K562 (cell line): ENCODE results near the gene PPARD. TPM values are rescaled to one million over a fixed set of nuclear protein-coding genes. Genes with fewer than 3 reads are reported as not detected.

Experiments used
- ATAC-seq: fragments of 200-7000 bp; cut with Tn5 transposase; 3 replicates; pipeline ENCODE4 v1.9.1; 2020; ENCODE audit warnings: moderate library complexity
- BruUV-seq: library from RNA; stranded (reverse); fragments of 400-500 nt; replicated peaks from 2 replicates; lab custom pipeline; 2021; lab: Mats Ljungman, UMichigan
- CTCF ChIA-PET: fragments of 300-600 bp; formaldehyde crosslinking; extraction: SDS; loops from one replicate; lab custom pipeline; 2021; ENCODE audit warnings: low intra/inter-chr PET ratio; lab: Yijun Ruan, JAX
- POLR2A ChIA-PET: fragments of 300-600, 350-650 bp; sonication (Branson Sonifier 250); formaldehyde crosslinking; extraction: SDS; loops from one replicate; lab custom pipeline; 2021; ENCODE audit warnings: antibody characterized with exemption, inconsistent platforms; lab: Yijun Ruan, JAX
- DNase-seq, 4 experiments: peaks; one replicate each; pipeline versions ENCODE4 v3.0.0 to v3.0.0-alpha.2; 2011 to 2018; ENCODE audit warnings: low spot score in 3 of 4, mixed read lengths in 3 of 4; ENCODE audit errors: extremely low read depth in 1 of 4
- FAIRE-seq: peaks from 2 replicates; lab custom pipeline; 2011; peaks lifted over from hg19 to GRCh38; lab: Jason Lieb, UNC
- H2AFZ ChIP-seq: 2 replicates; pipeline ENCODE4 v1.6.0; 2011; ENCODE audit warnings: low read depth, low read length, control low read depth, inconsistent platforms
- H3K27ac ChIP-seq: fragments of 200-600 bp; 3 replicates; pipeline ENCODE4 v1.8.0; 2011; ENCODE audit warnings: low read depth, mild to moderate bottlenecking, control low read depth, inconsistent platforms, low read length, moderate library complexity, mixed read lengths; ENCODE audit errors: extremely low read depth
- H3K27me3 ChIP-seq, 2 experiments: fragments of 300-600 bp in 1 of 2; 2 replicates in 1 of 2; 3 replicates in 1 of 2; pipeline versions ENCODE4 v1.6.0 to v1.8.0; 2011; ENCODE audit warnings: inconsistent platforms in 2 of 2, low read length in 2 of 2, mild to moderate bottlenecking in 1 of 2, mixed read lengths in 1 of 2, moderate library complexity in 1 of 2; ENCODE audit not compliant: control insufficient read depth in 2 of 2, insufficient read depth in 2 of 2
- H3K36me3 ChIP-seq: fragments of 300-600 bp; 3 replicates; pipeline ENCODE4 v1.8.0; 2011; ENCODE audit warnings: mild to moderate bottlenecking, low read length, inconsistent platforms; ENCODE audit not compliant: control insufficient read depth, insufficient read depth
- H3K4me1 ChIP-seq, 2 experiments: fragments of 200-600 bp in 1 of 2; replicated peaks in 1 of 2; 2 replicates in 1 of 2; 3 replicates in 1 of 2; pipeline versions ENCODE4 v1.5.1 to v1.8.0; 2011; ENCODE audit warnings: inconsistent platforms in 2 of 2, low read length in 2 of 2, mild to moderate bottlenecking in 1 of 2, mixed read lengths in 1 of 2, moderate library complexity in 1 of 2; ENCODE audit not compliant: control insufficient read depth in 2 of 2, insufficient read depth in 2 of 2
- H3K4me2 ChIP-seq: 2 replicates; pipeline ENCODE4 v1.6.1; 2011; ENCODE audit warnings: low read length, control low read depth, inconsistent platforms, mixed read lengths; ENCODE audit not compliant: insufficient read depth
- H3K4me3 ChIP-seq: fragments of 200-600 bp; sonication (generic), shearing (Covaris generic); 2 replicates; pipeline ENCODE4 v1.5.1; 2016; ENCODE audit warnings: control low read depth, inconsistent platforms
- H3K79me2 ChIP-seq: fragments of 200-600 bp; 3 replicates; pipeline ENCODE4 v1.8.0; 2011; ENCODE audit warnings: low read length, inconsistent platforms; ENCODE audit not compliant: control insufficient read depth, insufficient read depth
- H3K9ac ChIP-seq, 2 experiments: 2 replicates each; pipeline versions ENCODE4 v1.6.0 to v1.6.1; 2011; ENCODE audit warnings: low read depth in 2 of 2, low read length in 2 of 2, control low read depth in 1 of 2, inconsistent platforms in 1 of 2, mild to moderate bottlenecking in 1 of 2, mixed read lengths in 1 of 2; ENCODE audit not compliant: insufficient read depth in 1 of 2
- H3K9me1 ChIP-seq: one replicate; pipeline ENCODE4 v1.6.0; 2011; ENCODE audit warnings: inconsistent platforms, mild to moderate bottlenecking, low read length, moderate library complexity; ENCODE audit not compliant: control insufficient read depth, insufficient read depth
- H3K9me3 ChIP-seq: replicated peaks from 2 replicates; pipeline ENCODE4 v1.5.1; 2011; ENCODE audit warnings: low read depth, low read length, inconsistent platforms; ENCODE audit not compliant: control insufficient read depth, insufficient read depth
- H4K20me1 ChIP-seq: replicated peaks from 2 replicates; pipeline ENCODE4 v1.6.1; 2011; ENCODE audit warnings: low read length, inconsistent platforms, mixed read lengths; ENCODE audit not compliant: control insufficient read depth, insufficient read depth
- ATF3 ChIP-seq, 2 experiments: fragments of 450-650 bp in 1 of 2; sonication (generic) in 1 of 2; formaldehyde crosslinking in 1 of 2; IDR thresholded peaks in 1 of 2; conservative IDR thresholded peaks in 1 of 2; 2 replicates each; pipeline versions ENCODE4 v1.6.1 to v1.8.1; 2016 to 2023; ENCODE audit warnings: mild to moderate bottlenecking in 2 of 2, moderate library complexity in 2 of 2, inconsistent platforms in 1 of 2, missing genetic modification reagents in 1 of 2
- CHAMP1 ChIP-seq: fragments of 450-650 bp; IDR thresholded peaks from 2 replicates; pipeline ENCODE4 v1.6.1; 2016; ENCODE audit warnings: mild to moderate bottlenecking
- CXXC5 ChIP-seq: fragments of 250-450 bp; sonication (Bioruptor Pico); IDR thresholded peaks from 2 replicates; pipeline ENCODE4 v1.8.0; 2022; ENCODE audit warnings: inconsistent platforms, mild to moderate bottlenecking, moderate library complexity
- HDGF ChIP-seq: fragments of 450-650 bp; IDR thresholded peaks from 2 replicates; pipeline ENCODE4 v1.6.1; 2016
- MTA1 ChIP-seq: fragments of 450-650 bp; IDR thresholded peaks from 2 replicates; pipeline ENCODE4 v1.6.1; 2017; ENCODE audit warnings: borderline replicate concordance
- THAP12 ChIP-seq: fragments of 250-450 bp; sonication (Bioruptor Pico); IDR thresholded peaks from 2 replicates; pipeline ENCODE4 v1.9.0; 2021; ENCODE audit warnings: mild to moderate bottlenecking, inconsistent platforms
- THAP7 ChIP-seq: fragments of 250-450 bp; sonication (Bioruptor Pico); IDR thresholded peaks from 2 replicates; pipeline ENCODE4 v1.5.0; 2021
- ZNF217 ChIP-seq: sonication (generic); formaldehyde crosslinking; IDR thresholded peaks from 2 replicates; pipeline ENCODE4 v1.8.0; 2022; ENCODE audit warnings: mild to moderate bottlenecking, missing genetic modification reagents
- ZNF592 ChIP-seq: fragments of 450-650 bp; IDR thresholded peaks from 2 replicates; pipeline ENCODE4 v1.6.1; 2017; ENCODE audit warnings: antibody characterized with exemption, mild to moderate bottlenecking
- ZNF696 ChIP-seq: fragments of 250-450 bp; sonication (Bioruptor Pico); conservative IDR thresholded peaks from 2 replicates; pipeline ENCODE4 v1.4.0; 2020; ENCODE audit warnings: mild to moderate bottlenecking, moderate library complexity
- WGBS: fragments of 100-300 bp; shearing (Covaris generic); methylation state at CpG from one replicate; pipeline ENCODE4 v1.1.6; 2016; ENCODE audit warnings: low coverage, mixed read lengths; ENCODE audit not compliant: insufficient coverage; ENCODE audit errors: missing lambda C conversion rate; 5-methylcytosine and 5-hydroxymethylcytosine counted together
- in situ Hi-C: fragments of 300-500 bp; cut with MboI; formaldehyde crosslinking; loops from 4 replicates; pipeline ENCODE4 v1.15.0; 2018; ENCODE audit warnings: inconsistent platforms, mixed read lengths
- intact Hi-C: fragments of 100-400 bp; cut with micrococcal nuclease; formaldehyde crosslinking; loops from 2 replicates; pipeline ENCODE4 v1.14.2; 2022
- polyA plus RNA-seq, 8 experiments: library from polyadenylated mRNA; depleted of rRNA in 4 of 8; stranded (reverse) in 5 of 8; unstranded in 3 of 8; fragments of >200 nt; fragmentation: Nextera tagmentation in 2 of 8; fragmentation: Illumina TruSeq in 1 of 8; extraction: Ambion mirVana in 2 of 8; extraction: Trizol in 1 of 8; gene quantifications; 2 replicates each; pipeline versions ENCODE4 v1.2.1 to v1.2.3, GENCODE V29; 2011 to 2014; ENCODE audit warnings: inconsistent platforms in 1 of 8, missing spikeins in 1 of 8
- total RNA-seq, 7 experiments: library from RNA; depleted of rRNA in 6 of 7; stranded (reverse); fragments of >200 nt in 6 of 7; fragmentation: Illumina TruSeq in 2 of 7; extraction: Trizol in 2 of 7; gene quantifications; 2 replicates each; pipeline versions ENCODE4 v1.2.1 to v1.2.3, GENCODE V29; 2011 to 2021; ENCODE audit warnings: low replicate concordance in 1 of 7

The PPARD gene
- total and polyA plus RNA-seq, 9 of the 15 experiments (the other 6 are each of a cell fraction or from before 2014, with no cell fraction given) = 0.14 to 13.2 (median 3.8) TPM

- Histone ChIP-seq H2AFZ (no peak overlapping the region; the same call in 1 of the 2 replicates), H3K79me2 (peaks cover 36% of the 10 kb centered on the region), H3K27me3 (peaks cover 0 to 6% of the 10 kb centered on the region in 2 experiments; a peak in 2 of 5 replicates), H3K4me2 (no peak overlapping the region), H3K4me1 (peaks cover 25 to 26% of the 10 kb centered on the region in 2 experiments; a peak in 4 of 5 replicates), H3K9me3 (no peaks in the 10 kb centered on the region), H3K36me3 (peaks cover 3% of the 10 kb centered on the region; the same call in 1 of the 3 replicates), H3K9ac (no peak overlapping the region), H3K27ac (no peak overlapping the region), H4K20me1 (peaks cover 38% of the 10 kb centered on the region), H3K9me1 (peaks cover 5% of the 10 kb centered on the region), H3K4me3 (no peak overlapping the region)
- peak; percentile 62 for ATAC-seq
- BruUV-seq = no TSS peak
- POLR2A ChIA-PET = interaction anchor here (0.8 to 3.5 kb wide), 9 partner anchors 12 to 248 kb away, joined by 3 to 29 read pairs (median 4); no protein-coding TSS in a partner anchor
- CTCF ChIA-PET = interaction anchor here (0.6 to 2.7 kb wide), 5 partner anchors 43 to 154 kb away, joined by 3 to 26 read pairs (median 16); partner anchors contain the start of gene RPL10A
- 14% methylated on average over 13 of the region's 13 CpGs for WGBS
- intact Hi-C loops (no loop called here), in situ Hi-C loops (loop anchor here (5.0 kb wide), 1 partner anchor 126 kb away; the partner anchor contains the start of gene RPL10A)
- peak; percentile 57 to 73 (median 68) for DNase-seq
- FAIRE-seq = peak; percentile 29
- no peak for TF ChIP-seq MTA1
- peak; percentile 33; the same call in 1 of the 2 replicates for TF ChIP-seq ATF3 (IDR thresholded peaks at IDR 0.05)
- TF ChIP-seq ATF3 (CRISPR knock-in tag; conservative IDR thresholded peaks at IDR 0.05) = no peak
- TF ChIP-seq CXXC5 = 0 out of 2 replicates have a peak, but pooled peaks have one; percentile 21
- TF ChIP-seq CHAMP1 = no peak
- no peak for TF ChIP-seq ZNF217 (CRISPR knock-in tag)
- TF ChIP-seq HDGF = no peak
- no peak for TF ChIP-seq ZNF592
- no peak for TF ChIP-seq ZNF696 (CRISPR knock-in tag)
- no peak for TF ChIP-seq THAP12
- TF ChIP-seq THAP7 (CRISPR knock-in tag) = no peak
Observed at GRCh38 chr6:35341557-35341956, 801 bp upstream of the PPARD start.
